Panc1 (cell line): ENCODE data around the gene NEURL3. TPM values are rescaled to one million over a fixed set of nuclear protein-coding genes. Genes with fewer than 3 reads are reported as not detected.
A peak's percentile ranks its signal among the peaks of the same experiment; 100 is the strongest.

Source experiments
- ATAC-seq: fragments of 200-7000 bp; cut with Tn5 transposase; 2 replicates; pipeline ENCODE4 v1.9.1; 2020; ENCODE audit warnings: mild to moderate bottlenecking, moderate library complexity
- BruUV-seq: library from RNA; stranded (reverse); fragments of 400-500 nt; replicated peaks from 2 replicates; lab custom pipeline; 2021; lab: Mats Ljungman, UMichigan
- CTCF ChIA-PET: fragments of 300-600 bp; sonication (Branson Sonifier 250); formaldehyde crosslinking; loops from one replicate; lab custom pipeline; 2022; ENCODE audit warnings: antibody characterized with exemption; lab: Charles Lee
- POLR2A ChIA-PET: fragments of 300-600 bp; sonication (Branson Sonifier 250); formaldehyde crosslinking; loops from one replicate; lab custom pipeline; 2022; ENCODE audit warnings: antibody characterized with exemption; lab: Charles Lee
- DNase-seq: peaks from one replicate; pipeline ENCODE4 v3.0.0-alpha.2; 2010; ENCODE audit warnings: low read depth, low spot score
- H3K27ac ChIP-seq: 2 replicates; pipeline ENCODE4 v1.5.1; 2011; ENCODE audit warnings: mild to moderate bottlenecking, low read length, inconsistent platforms
- H3K27me3 ChIP-seq: fragments of 200-500 bp; sonication (Bioruptor generic); 2 replicates; pipeline ENCODE4 v1.6.0; 2014; ENCODE audit warnings: low read length, inconsistent platforms; ENCODE audit not compliant: control insufficient read depth, insufficient read depth
- H3K36me3 ChIP-seq: fragments of 200-500 bp; sonication (Bioruptor generic); 2 replicates; pipeline ENCODE4 v1.5.1; 2014; ENCODE audit warnings: inconsistent platforms, mild to moderate bottlenecking, low read length, moderate library complexity; ENCODE audit not compliant: control insufficient read depth, insufficient read depth
- H3K4me1 ChIP-seq: 2 replicates; pipeline ENCODE4 v1.5.1; 2011; ENCODE audit warnings: inconsistent platforms, mild to moderate bottlenecking, low read length, moderate library complexity; ENCODE audit not compliant: control insufficient read depth, insufficient read depth
- H3K4me3 ChIP-seq, 2 experiments: 2 replicates each; pipeline ENCODE4 v1.5.1; 2011 to 2012; ENCODE audit warnings: low read depth in 2 of 2, low read length in 2 of 2, mild to moderate bottlenecking in 2 of 2, inconsistent platforms in 1 of 2, moderate library complexity in 1 of 2
- H3K9me3 ChIP-seq: fragments of 200-500 bp; sonication (Bioruptor generic); 2 replicates; pipeline ENCODE4 v1.5.1; 2014; ENCODE audit warnings: low read depth, mild to moderate bottlenecking, inconsistent platforms, low read length, moderate library complexity; ENCODE audit not compliant: control insufficient read depth, insufficient read depth
- POLR2AphosphoS5 ChIP-seq: IDR thresholded peaks from 2 replicates; pipeline ENCODE4 v1.6.1; 2012; ENCODE audit warnings: mild to moderate bottlenecking, low read depth, low read length, moderate library complexity
- SIN3A ChIP-seq: IDR thresholded peaks from 2 replicates; pipeline ENCODE4 v1.6.1; 2012; ENCODE audit warnings: low read depth, mild to moderate bottlenecking, low read length, moderate library complexity, borderline replicate concordance; ENCODE audit not compliant: insufficient read depth
- TCF7L2 ChIP-seq: IDR thresholded peaks from 2 replicates; pipeline ENCODE4 v1.6.1; 2011; ENCODE audit warnings: mild to moderate bottlenecking, low read depth, low read length, inconsistent platforms
- in situ Hi-C: cut with HindIII; loops from 2 replicates; pipeline ENCODE4 v1.10.0; 2016; ENCODE audit warnings: low sequenced_read_pairs, low pct_unique_long_range_greater_than_20kb
- intact Hi-C: fragments of 100-400 bp; cut with micrococcal nuclease; formaldehyde crosslinking; loops from one replicate; pipeline ENCODE4 v1.10.0; 2022; ENCODE audit not compliant: unreplicated experiment
- total RNA-seq: library from RNA; stranded (reverse); gene quantifications from one replicate; pipeline ENCODE4 v1.2.1, GENCODE V29; 2021; ENCODE audit not compliant: unreplicated experiment
- TF ChIP-seq, protein P1 (sequence below): fragments of 450-650 bp; IDR thresholded peaks from 2 replicates; pipeline ENCODE4 v1.5.1; 2017; ENCODE audit warnings: mild to moderate bottlenecking
- TF ChIP-seq, protein P2 (sequence below), 2 experiments: IDR thresholded peaks; 2 replicates each; pipeline ENCODE4 v1.6.1; 2011 to 2012; ENCODE audit warnings: low read depth in 2 of 2, control low read depth in 1 of 2, low read length in 1 of 2, mild to moderate bottlenecking in 1 of 2, moderate library complexity in 1 of 2; ENCODE audit not compliant: insufficient read depth in 1 of 2

The NEURL3 gene
- total RNA-seq, 1 experiment from 2014 or later = 1.2 TPM

- no peaks in the 10 kb centered on the region for H3K9me3 ChIP-seq
- no peaks in the 10 kb centered on the region for H3K27me3 ChIP-seq
- DNase-seq (no peak), ATAC-seq (peak; percentile 65)
- H3K4me3 ChIP-seq = no peak overlapping the region
- no TSS peak for BruUV-seq
- in situ Hi-C loops (no loop called here), intact Hi-C loops (no loop called here)
- peak overlapping the region; percentile 20; the same call in 1 of the 2 replicates for H3K27ac ChIP-seq
- TF ChIP-seq, protein P1, sequence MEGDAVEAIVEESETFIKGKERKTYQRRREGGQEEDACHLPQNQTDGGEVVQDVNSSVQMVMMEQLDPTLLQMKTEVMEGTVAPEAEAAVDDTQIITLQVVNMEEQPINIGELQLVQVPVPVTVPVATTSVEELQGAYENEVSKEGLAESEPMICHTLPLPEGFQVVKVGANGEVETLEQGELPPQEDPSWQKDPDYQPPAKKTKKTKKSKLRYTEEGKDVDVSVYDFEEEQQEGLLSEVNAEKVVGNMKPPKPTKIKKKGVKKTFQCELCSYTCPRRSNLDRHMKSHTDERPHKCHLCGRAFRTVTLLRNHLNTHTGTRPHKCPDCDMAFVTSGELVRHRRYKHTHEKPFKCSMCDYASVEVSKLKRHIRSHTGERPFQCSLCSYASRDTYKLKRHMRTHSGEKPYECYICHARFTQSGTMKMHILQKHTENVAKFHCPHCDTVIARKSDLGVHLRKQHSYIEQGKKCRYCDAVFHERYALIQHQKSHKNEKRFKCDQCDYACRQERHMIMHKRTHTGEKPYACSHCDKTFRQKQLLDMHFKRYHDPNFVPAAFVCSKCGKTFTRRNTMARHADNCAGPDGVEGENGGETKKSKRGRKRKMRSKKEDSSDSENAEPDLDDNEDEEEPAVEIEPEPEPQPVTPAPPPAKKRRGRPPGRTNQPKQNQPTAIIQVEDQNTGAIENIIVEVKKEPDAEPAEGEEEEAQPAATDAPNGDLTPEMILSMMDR = no peak
- TF ChIP-seq TCF7L2 = no peak
- TF ChIP-seq SIN3A = no peak
- TF ChIP-seq POLR2AphosphoS5 = no peak
- TF ChIP-seq, protein P2, sequence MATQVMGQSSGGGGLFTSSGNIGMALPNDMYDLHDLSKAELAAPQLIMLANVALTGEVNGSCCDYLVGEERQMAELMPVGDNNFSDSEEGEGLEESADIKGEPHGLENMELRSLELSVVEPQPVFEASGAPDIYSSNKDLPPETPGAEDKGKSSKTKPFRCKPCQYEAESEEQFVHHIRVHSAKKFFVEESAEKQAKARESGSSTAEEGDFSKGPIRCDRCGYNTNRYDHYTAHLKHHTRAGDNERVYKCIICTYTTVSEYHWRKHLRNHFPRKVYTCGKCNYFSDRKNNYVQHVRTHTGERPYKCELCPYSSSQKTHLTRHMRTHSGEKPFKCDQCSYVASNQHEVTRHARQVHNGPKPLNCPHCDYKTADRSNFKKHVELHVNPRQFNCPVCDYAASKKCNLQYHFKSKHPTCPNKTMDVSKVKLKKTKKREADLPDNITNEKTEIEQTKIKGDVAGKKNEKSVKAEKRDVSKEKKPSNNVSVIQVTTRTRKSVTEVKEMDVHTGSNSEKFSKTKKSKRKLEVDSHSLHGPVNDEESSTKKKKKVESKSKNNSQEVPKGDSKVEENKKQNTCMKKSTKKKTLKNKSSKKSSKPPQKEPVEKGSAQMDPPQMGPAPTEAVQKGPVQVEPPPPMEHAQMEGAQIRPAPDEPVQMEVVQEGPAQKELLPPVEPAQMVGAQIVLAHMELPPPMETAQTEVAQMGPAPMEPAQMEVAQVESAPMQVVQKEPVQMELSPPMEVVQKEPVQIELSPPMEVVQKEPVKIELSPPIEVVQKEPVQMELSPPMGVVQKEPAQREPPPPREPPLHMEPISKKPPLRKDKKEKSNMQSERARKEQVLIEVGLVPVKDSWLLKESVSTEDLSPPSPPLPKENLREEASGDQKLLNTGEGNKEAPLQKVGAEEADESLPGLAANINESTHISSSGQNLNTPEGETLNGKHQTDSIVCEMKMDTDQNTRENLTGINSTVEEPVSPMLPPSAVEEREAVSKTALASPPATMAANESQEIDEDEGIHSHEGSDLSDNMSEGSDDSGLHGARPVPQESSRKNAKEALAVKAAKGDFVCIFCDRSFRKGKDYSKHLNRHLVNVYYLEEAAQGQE (IDR thresholded peaks at IDR 0.05; ENCODE audit: insufficient read depth in 1 of 2, low read depth in 2 of 2, low read length in 1 of 2) = no peak
- POLR2A ChIA-PET = no interaction called here
- H3K36me3 ChIP-seq = no peaks in the 10 kb centered on the region
- CTCF ChIA-PET = no interaction called here
- H3K4me1 ChIP-seq = peaks cover 9% of the 10 kb centered on the region; the same call in 1 of the 2 replicates
Measured at GRCh38 chr2:96485350-96485749, 19.8 kb downstream of the NEURL3 start.

DNA sequence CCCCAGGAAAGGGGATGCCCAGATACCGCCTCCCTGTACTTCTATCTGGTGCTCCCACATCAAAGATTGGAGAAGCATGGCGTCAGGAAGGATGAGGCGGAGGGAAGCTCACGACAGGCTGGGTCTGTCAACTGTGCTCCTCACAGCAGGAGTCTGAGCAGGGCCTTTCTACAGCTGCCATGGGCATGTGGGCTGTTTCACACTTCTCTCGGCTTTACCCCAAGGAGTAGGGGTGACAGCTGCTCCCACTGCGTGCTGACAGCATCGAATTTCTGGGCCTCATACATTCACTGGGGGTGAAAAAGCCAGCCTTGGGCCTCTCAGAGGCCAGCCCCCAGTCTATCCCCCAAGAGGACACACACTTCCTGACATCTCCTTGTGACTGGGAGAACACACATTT is 21.1 kb downstream of the NEURL3 start:
- intact Hi-C loops (no loop called here), in situ Hi-C loops (no loop called here)
- ChIA-PET POLR2A (no interaction called here), CTCF (no interaction called here)
- Histone ChIP-seq H3K27me3 (no peaks in the 10 kb centered on the region), H3K4me1 (peaks cover 9% of the 10 kb centered on the region; the same call in 1 of the 2 replicates), H3K27ac (no peak overlapping the region), H3K9me3 (no peaks in the 10 kb centered on the region), H3K4me3 (no peak overlapping the region), H3K36me3 (no peaks in the 10 kb centered on the region)
- TF ChIP-seq TCF7L2 = no peak
- TF ChIP-seq, protein P1 = no peak
- TF ChIP-seq SIN3A = no peak
- no peak for TF ChIP-seq POLR2AphosphoS5
- no peak for ATAC-seq
- no peak for DNase-seq
- no TSS peak for BruUV-seq
